Kidney epithelial cell (primary cell): ENCODE data around the gene GALNS. TPM values are rescaled to one million over a fixed set of nuclear protein-coding genes. Genes with fewer than 3 reads are reported as not detected.
"Not testable (repeated sequence)": the region's sequence is repeated elsewhere in the genome, so short reads cannot be mapped to it uniquely, and the experiment has no call there.

Experiments used
- DNase-seq: peaks from one replicate; pipeline ENCODE4 v3.0.0-alpha.2; 2010; ENCODE audit warnings: low read depth
- H3K27me3 ChIP-seq: 2 replicates; pipeline ENCODE4 v1.6.0; 2011; ENCODE audit warnings: low read length; ENCODE audit not compliant: control insufficient read depth, insufficient read depth
- H3K36me3 ChIP-seq: 2 replicates; pipeline ENCODE4 v1.5.1; 2011; ENCODE audit warnings: low read length; ENCODE audit not compliant: control insufficient read depth, insufficient read depth
- H3K4me3 ChIP-seq: 2 replicates; pipeline ENCODE4 v1.5.1; 2011; ENCODE audit warnings: low read depth, mild to moderate bottlenecking, control low read depth, low read length
- CTCF ChIP-seq: IDR thresholded peaks from 2 replicates; pipeline ENCODE4 v1.5.1; 2011; ENCODE audit warnings: mild to moderate bottlenecking, moderate library complexity, low read length, control low read depth, inconsistent platforms; ENCODE audit not compliant: insufficient read depth, poor library complexity, severe bottlenecking
- total RNA-seq: library from RNA; depleted of rRNA; stranded (reverse); fragments of >200 nt; gene quantifications from 2 replicates; pipeline ENCODE4 v1.2.3, GENCODE V29; 2015

The GALNS gene
- total RNA-seq, 1 donor from 2014 or later, result 23.6 TPM

- DNase-seq, result no peak
- TF ChIP-seq CTCF, result no peak
- peaks cover 13% of the 10 kb centered on the region for H3K27me3 ChIP-seq
- no peaks in the 10 kb centered on the region for H3K36me3 ChIP-seq
- H3K4me3 ChIP-seq, result no peak overlapping the region
Observed at GRCh38 chr16:88891083-88891482, 34.3 kb upstream of the GALNS start.

- H3K36me3 ChIP-seq, DNase-seq, H3K4me3 ChIP-seq: not testable (repeated sequence)
- H3K27me3 ChIP-seq, result peaks cover 16% of the 10 kb centered on the region
Observed at GRCh38 chr16:88889702-88890352, 33.1 kb upstream of the GALNS start.

GRCh38 chr16:88888461-88889387 lies 32.0 kb upstream of the GALNS start:
- no peak overlapping the region for H3K4me3 ChIP-seq
- no peak for TF ChIP-seq CTCF

GRCh38 chr16:88888057-88888456 lies 31.3 kb upstream of the GALNS start:
- no peak for TF ChIP-seq CTCF

More at GRCh38 chr16:88888461-88889387, 32.0 kb upstream of the GALNS start:
- Histone ChIP-seq H3K27me3 (peaks cover 16% of the 10 kb centered on the region), H3K36me3 (no peaks in the 10 kb centered on the region)
- no peak for DNase-seq

GRCh38 chr16:88886845-88887521 lies 30.2 kb upstream of the GALNS start:
- Histone ChIP-seq H3K36me3 (no peaks in the 10 kb centered on the region), H3K4me3 (no peak overlapping the region), H3K27me3 (peaks cover 20% of the 10 kb centered on the region)
- DNase-seq, result no peak
- TF ChIP-seq CTCF, result no peak

More at GRCh38 chr16:88888057-88888456, 31.3 kb upstream of the GALNS start:
- H3K27me3 ChIP-seq, result peaks cover 16% of the 10 kb centered on the region
- no peak overlapping the region for H3K4me3 ChIP-seq
- no peaks in the 10 kb centered on the region for H3K36me3 ChIP-seq
- no peak for DNase-seq

GRCh38 chr16:88886420-88886844 lies 29.7 kb upstream of the GALNS start:
- Histone ChIP-seq H3K36me3 (no peaks in the 10 kb centered on the region), H3K27me3 (peaks cover 26% of the 10 kb centered on the region), H3K4me3 (no peak overlapping the region)
- TF ChIP-seq CTCF, result no peak
- no peak for DNase-seq
